Transverse colon (tissue), 4 donors: ENCODE measurements around the gene CRLF1.

Experiments used
- CTCF ChIP-seq, 5 experiments: fragments of 200-600 bp in 3 of 5; fragments of 450-650 bp in 2 of 5; sonication (generic) in 3 of 5; IDR thresholded peaks; 1 replicate in 2 of 5; 2 replicates in 3 of 5; pipeline ENCODE4 v1.5.1; 2016 to 2017; ENCODE audit warnings: antibody characterized with exemption in 5 of 5, inconsistent platforms in 3 of 5, mild to moderate bottlenecking in 2 of 5, moderate library complexity in 1 of 5
- POLR2A ChIP-seq: fragments of 450-650 bp; IDR thresholded peaks from one replicate; pipeline ENCODE4 v1.6.1; 2016; ENCODE audit warnings: antibody characterized with exemption, mild to moderate bottlenecking, moderate library complexity
- POLR2AphosphoS5 ChIP-seq, 3 donors: sonication (generic); formaldehyde crosslinking; IDR thresholded peaks; one replicate each; pipeline ENCODE4 v1.6.1; 2016; ENCODE audit warnings: antibody characterized with exemption in 3 of 3

- TF ChIP-seq POLR2A = no peak
- TF ChIP-seq CTCF (IDR thresholded peaks at IDR 0.05) = no peak
- TF ChIP-seq POLR2AphosphoS5 (IDR thresholded peaks at IDR 0.05) = no peak
These were observed 43.4 kb upstream of the CRLF1 start for GRCh38 chr19:18650021-18650390.
